HEK293 (cell line): ENCODE results near the gene ZNF486.

ENCODE experiments used
- CTCF ChIA-PET: fragments of 350-600 bp; formaldehyde crosslinking; extraction: SDS; loops from one replicate; lab custom pipeline; 2021; ENCODE audit warnings: antibody characterized with exemption; lab: Yijun Ruan, JAX
- POLR2A ChIA-PET: fragments of 300-600 bp; formaldehyde crosslinking; extraction: SDS; loops from one replicate; lab custom pipeline; 2020; ENCODE audit warnings: antibody characterized with exemption, inconsistent platforms; lab: Yijun Ruan, JAX
- H3K27ac ChIP-seq: fragments of 200-500 bp; sonication (Bioruptor generic); 2 replicates; pipeline ENCODE4 v1.5.1; 2014; ENCODE audit warnings: low read depth, low read length, control low read depth, inconsistent platforms; ENCODE audit errors: extremely low read depth
- H3K36me3 ChIP-seq, 2 experiments: fragments of 200-500 bp in 1 of 2; sonication (Bioruptor generic) in 1 of 2; 1 replicate in 1 of 2; 2 replicates in 1 of 2; pipeline ENCODE4 v1.5.1; 2014 to 2017; ENCODE audit warnings: inconsistent platforms in 2 of 2, low read length in 2 of 2; ENCODE audit not compliant: control insufficient read depth in 2 of 2, insufficient read depth in 1 of 2
- H3K4me1 ChIP-seq: fragments of 200-500 bp; sonication (Bioruptor generic); 2 replicates; pipeline ENCODE4 v1.5.1; 2014; ENCODE audit warnings: mild to moderate bottlenecking, low read length, inconsistent platforms; ENCODE audit not compliant: control insufficient read depth, insufficient read depth
- H3K4me3 ChIP-seq: 2 replicates; pipeline ENCODE4 v1.5.1; 2011; ENCODE audit warnings: low read depth, mild to moderate bottlenecking, control low read depth, low read length, moderate library complexity
- H3K9me3 ChIP-seq: fragments of 200-500 bp; sonication (Bioruptor generic); 2 replicates; pipeline ENCODE4 v1.5.1; 2014; ENCODE audit warnings: low read depth, low read length, inconsistent platforms; ENCODE audit not compliant: control insufficient read depth, insufficient read depth
- IKZF3 ChIP-seq: fragments of 450-650 bp; IDR thresholded peaks from 2 replicates; pipeline ENCODE4 v1.5.0; 2018; ENCODE audit warnings: missing biosample characterization, mild to moderate bottlenecking, missing genetic modification characterization, moderate library complexity
- KLF10 ChIP-seq: fragments of 450-650 bp; IDR thresholded peaks from 2 replicates; pipeline ENCODE4 v1.5.1; 2018; ENCODE audit warnings: missing biosample characterization, mild to moderate bottlenecking, missing genetic modification characterization
- SCRT1 ChIP-seq: fragments of 450-650 bp; formaldehyde crosslinking; IDR thresholded peaks from 2 replicates; pipeline ENCODE4 v1.5.1; 2016; ENCODE audit warnings: missing biosample characterization, missing genetic modification characterization, borderline replicate concordance
- TCF7L2 ChIP-seq: IDR thresholded peaks from 2 replicates; pipeline ENCODE4 v1.6.1; 2011; ENCODE audit warnings: low read depth, mild to moderate bottlenecking, inconsistent platforms, low read length, moderate library complexity, borderline replicate concordance
- ZFHX2 ChIP-seq: fragments of 450-650 bp; formaldehyde crosslinking; conservative IDR thresholded peaks from 2 replicates; pipeline ENCODE4 v1.5.1; 2016; ENCODE audit warnings: missing biosample characterization, missing genetic modification characterization
- ZNF121 ChIP-seq: fragments of 450-650 bp; formaldehyde crosslinking; IDR thresholded peaks from 2 replicates; pipeline ENCODE4 v1.5.1; 2016; ENCODE audit warnings: missing biosample characterization, missing genetic modification characterization
- ZNF140 ChIP-seq: fragments of 450-650 bp; formaldehyde crosslinking; IDR thresholded peaks from 2 replicates; pipeline ENCODE4 v1.5.1; 2016; ENCODE audit warnings: missing biosample characterization, missing genetic modification characterization
- ZNF530 ChIP-seq: fragments of 450-650 bp; formaldehyde crosslinking; IDR thresholded peaks from 2 replicates; pipeline ENCODE4 v1.5.1; 2016; ENCODE audit warnings: low read depth, missing biosample characterization, missing genetic modification characterization
- ZNF585B ChIP-seq: fragments of 450-650 bp; formaldehyde crosslinking; IDR thresholded peaks from 2 replicates; pipeline ENCODE4 v1.5.1; 2016; ENCODE audit warnings: missing biosample characterization, missing genetic modification characterization
- ZNF701 ChIP-seq: fragments of 450-650 bp; formaldehyde crosslinking; IDR thresholded peaks from 2 replicates; pipeline ENCODE4 v1.5.1; 2016; ENCODE audit warnings: missing biosample characterization, missing genetic modification characterization
- ZNF707 ChIP-seq: fragments of 450-650 bp; formaldehyde crosslinking; IDR thresholded peaks from 2 replicates; pipeline ENCODE4 v1.5.1; 2016; ENCODE audit warnings: missing biosample characterization, missing genetic modification characterization
- ZNF776 ChIP-seq: fragments of 450-650 bp; formaldehyde crosslinking; IDR thresholded peaks from 2 replicates; pipeline ENCODE4 v1.5.0; 2017; ENCODE audit warnings: missing biosample characterization, missing genetic modification characterization, borderline replicate concordance
- ZNF792 ChIP-seq: fragments of 450-650 bp; formaldehyde crosslinking; IDR thresholded peaks from 2 replicates; pipeline ENCODE4 v1.5.1; 2016; ENCODE audit warnings: missing biosample characterization, missing genetic modification characterization
- TF ChIP-seq, protein P1 (sequence below): fragments of 450-650 bp; formaldehyde crosslinking; conservative IDR thresholded peaks from 2 replicates; pipeline ENCODE4 v1.5.1; 2016; ENCODE audit warnings: low read depth, missing biosample characterization, missing genetic modification characterization
- TF ChIP-seq, protein P2 (sequence below): fragments of 450-650 bp; formaldehyde crosslinking; IDR thresholded peaks from 2 replicates; pipeline ENCODE4 v1.5.1; 2016; ENCODE audit warnings: missing biosample characterization, missing genetic modification characterization
- TF ChIP-seq, protein P3 (sequence below): fragments of 450-650 bp; formaldehyde crosslinking; IDR thresholded peaks from 2 replicates; pipeline ENCODE4 v1.5.1; 2016; ENCODE audit warnings: missing biosample characterization, missing genetic modification characterization
- TF ChIP-seq, protein P4 (sequence below): fragments of 450-650 bp; formaldehyde crosslinking; IDR thresholded peaks from 2 replicates; pipeline ENCODE4 v1.5.1; 2016; ENCODE audit warnings: missing biosample characterization, missing genetic modification characterization, borderline replicate concordance

The ZNF486 gene

DNA sequence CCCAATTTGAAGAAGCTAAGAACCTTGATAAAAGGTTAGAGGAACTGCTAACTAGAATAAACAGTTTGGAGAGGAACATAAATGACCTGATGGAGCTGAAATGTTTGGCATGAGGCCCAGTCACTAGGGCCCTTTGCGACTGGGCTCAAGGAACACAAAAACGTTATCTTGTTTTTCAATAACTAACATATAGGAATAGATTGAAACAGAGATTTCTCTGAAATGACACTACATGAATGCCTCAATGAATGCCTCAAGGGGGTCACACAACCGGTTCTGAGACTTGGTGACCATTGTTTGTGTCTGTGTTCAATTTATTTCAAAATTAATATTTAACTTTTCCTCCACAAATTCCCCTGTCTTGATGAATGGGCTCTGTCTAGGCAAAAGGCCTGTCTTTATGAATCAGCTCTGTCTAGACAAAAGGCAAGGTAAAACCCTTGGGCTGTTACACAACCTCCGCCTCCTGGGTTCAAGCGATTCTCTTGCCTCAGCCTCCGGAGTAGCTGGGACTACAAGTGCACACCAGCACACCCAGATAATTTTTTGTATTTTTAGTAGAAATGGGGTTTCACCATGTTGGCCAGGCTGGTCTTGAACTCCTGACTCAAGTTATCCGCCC, 932 bp upstream of the ZNF486 start (continued):
- TF ChIP-seq, protein P1, sequence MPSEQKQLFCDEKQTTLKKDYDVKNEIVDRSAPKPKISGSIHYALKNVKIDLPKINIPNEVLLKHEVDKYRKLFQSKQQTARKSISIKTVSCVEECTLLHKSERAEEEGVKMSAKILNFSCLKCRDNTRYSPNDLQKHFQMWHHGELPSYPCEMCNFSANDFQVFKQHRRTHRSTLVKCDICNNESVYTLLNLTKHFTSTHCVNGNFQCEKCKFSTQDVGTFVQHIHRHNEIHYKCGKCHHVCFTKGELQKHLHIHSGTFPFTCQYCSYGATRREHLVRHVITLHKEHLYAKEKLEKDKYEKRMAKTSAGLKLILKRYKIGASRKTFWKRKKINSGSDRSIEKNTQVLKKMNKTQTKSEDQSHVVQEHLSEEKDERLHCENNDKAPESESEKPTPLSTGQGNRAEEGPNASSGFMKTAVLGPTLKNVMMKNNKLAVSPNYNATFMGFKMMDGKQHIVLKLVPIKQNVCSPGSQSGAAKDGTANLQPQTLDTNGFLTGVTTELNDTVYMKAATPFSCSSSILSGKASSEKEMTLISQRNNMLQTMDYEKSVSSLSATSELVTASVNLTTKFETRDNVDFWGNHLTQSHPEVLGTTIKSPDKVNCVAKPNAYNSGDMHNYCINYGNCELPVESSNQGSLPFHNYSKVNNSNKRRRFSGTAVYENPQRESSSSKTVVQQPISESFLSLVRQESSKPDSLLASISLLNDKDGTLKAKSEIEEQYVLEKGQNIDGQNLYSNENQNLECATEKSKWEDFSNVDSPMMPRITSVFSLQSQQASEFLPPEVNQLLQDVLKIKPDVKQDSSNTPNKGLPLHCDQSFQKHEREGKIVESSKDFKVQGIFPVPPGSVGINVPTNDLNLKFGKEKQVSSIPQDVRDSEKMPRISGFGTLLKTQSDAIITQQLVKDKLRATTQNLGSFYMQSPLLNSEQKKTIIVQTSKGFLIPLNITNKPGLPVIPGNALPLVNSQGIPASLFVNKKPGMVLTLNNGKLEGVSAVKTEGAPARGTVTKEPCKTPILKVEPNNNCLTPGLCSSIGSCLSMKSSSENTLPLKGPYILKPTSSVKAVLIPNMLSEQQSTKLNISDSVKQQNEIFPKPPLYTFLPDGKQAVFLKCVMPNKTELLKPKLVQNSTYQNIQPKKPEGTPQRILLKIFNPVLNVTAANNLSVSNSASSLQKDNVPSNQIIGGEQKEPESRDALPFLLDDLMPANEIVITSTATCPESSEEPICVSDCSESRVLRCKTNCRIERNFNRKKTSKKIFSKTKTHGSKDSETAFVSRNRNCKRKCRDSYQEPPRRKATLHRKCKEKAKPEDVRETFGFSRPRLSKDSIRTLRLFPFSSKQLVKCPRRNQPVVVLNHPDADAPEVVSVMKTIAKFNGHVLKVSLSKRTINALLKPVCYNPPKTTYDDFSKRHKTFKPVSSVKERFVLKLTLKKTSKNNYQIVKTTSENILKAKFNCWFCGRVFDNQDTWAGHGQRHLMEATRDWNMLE = no peak
- TF ChIP-seq ZNF701 (tag by site-specific recombination) = no peak
- no peak for TF ChIP-seq KLF10
- TF ChIP-seq SCRT1 (tag by site-specific recombination) = no peak
- TF ChIP-seq ZNF530 = no peak

DNA sequence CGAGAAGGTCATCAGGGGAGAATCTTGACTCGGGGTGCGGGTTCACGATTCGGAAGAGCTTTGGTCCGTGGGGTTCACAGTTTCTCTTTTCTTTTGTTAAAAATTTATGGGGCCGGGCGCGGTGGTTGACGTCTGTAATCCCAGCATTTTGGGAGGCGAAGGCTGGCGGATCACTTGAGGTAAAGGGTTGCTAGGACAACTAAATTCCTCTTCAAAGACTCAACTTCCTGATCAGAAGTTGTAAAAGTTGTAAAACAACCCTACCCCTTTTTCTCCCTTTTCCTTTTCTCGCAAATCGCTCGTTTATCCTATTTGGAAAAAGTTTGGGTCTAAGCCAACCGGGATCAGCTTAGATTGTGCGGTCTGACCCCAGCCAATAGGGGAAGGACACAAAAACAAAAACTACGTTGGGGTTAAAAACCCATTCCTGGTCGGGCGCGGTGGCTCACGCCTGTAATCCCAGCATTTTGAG, 673 bp downstream of the ZNF486 start:
- CTCF ChIA-PET = no interaction called here
- no peaks in the 10 kb centered on the region for H3K9me3 ChIP-seq
- H3K4me3 ChIP-seq = peak overlapping the region; percentile 65
- TF ChIP-seq TCF7L2 (no peak), ZNF140 (no peak), ZNF585B (tag by site-specific recombination) (no peak), ZNF121 (no peak), IKZF3 (tag by site-specific recombination) (no peak), ZFHX2 (tag by site-specific recombination) (no peak), ZNF792 (tag by site-specific recombination) (no peak), ZNF776 (tag by site-specific recombination) (no peak), ZNF707 (no peak)
- TF ChIP-seq, protein P2, sequence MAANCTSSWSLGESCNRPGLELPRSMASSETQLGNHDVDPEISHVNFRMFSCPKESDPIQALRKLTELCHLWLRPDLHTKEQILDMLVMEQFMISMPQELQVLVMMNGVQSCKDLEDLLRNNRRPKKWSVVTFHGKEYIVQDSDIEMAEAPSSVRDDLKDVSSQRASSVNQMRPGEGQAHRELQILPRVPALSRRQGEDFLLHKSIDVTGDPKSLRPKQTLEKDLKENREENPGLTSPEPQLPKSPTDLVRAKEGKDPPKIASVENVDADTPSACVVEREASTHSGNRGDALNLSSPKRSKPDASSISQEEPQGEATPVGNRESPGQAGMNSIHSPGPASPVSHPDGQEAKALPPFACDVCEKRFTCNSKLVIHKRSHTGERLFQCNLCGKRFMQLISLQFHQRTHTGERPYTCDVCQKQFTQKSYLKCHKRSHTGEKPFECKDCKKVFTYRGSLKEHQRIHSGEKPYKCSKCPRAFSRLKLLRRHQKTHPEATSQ (tag by site-specific recombination) = no peak
- TF ChIP-seq, protein P3, sequence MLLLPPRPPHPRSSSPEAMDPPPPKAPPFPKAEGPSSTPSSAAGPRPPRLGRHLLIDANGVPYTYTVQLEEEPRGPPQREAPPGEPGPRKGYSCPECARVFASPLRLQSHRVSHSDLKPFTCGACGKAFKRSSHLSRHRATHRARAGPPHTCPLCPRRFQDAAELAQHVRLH (tag by site-specific recombination) = no peak
- TF ChIP-seq, protein P4, sequence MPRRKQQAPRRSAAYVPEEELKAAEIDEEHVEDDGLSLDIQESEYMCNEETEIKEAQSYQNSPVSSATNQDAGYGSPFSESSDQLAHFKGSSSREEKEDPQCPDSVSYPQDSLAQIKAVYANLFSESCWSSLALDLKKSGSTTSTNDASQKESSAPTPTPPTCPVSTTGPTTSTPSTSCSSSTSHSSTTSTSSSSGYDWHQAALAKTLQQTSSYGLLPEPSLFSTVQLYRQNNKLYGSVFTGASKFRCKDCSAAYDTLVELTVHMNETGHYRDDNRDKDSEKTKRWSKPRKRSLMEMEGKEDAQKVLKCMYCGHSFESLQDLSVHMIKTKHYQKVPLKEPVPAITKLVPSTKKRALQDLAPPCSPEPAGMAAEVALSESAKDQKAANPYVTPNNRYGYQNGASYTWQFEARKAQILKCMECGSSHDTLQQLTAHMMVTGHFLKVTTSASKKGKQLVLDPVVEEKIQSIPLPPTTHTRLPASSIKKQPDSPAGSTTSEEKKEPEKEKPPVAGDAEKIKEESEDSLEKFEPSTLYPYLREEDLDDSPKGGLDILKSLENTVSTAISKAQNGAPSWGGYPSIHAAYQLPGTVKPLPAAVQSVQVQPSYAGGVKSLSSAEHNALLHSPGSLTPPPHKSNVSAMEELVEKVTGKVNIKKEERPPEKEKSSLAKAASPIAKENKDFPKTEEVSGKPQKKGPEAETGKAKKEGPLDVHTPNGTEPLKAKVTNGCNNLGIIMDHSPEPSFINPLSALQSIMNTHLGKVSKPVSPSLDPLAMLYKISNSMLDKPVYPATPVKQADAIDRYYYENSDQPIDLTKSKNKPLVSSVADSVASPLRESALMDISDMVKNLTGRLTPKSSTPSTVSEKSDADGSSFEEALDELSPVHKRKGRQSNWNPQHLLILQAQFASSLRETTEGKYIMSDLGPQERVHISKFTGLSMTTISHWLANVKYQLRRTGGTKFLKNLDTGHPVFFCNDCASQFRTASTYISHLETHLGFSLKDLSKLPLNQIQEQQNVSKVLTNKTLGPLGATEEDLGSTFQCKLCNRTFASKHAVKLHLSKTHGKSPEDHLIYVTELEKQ (tag by site-specific recombination) = no peak
- no peaks in the 10 kb centered on the region for H3K36me3 ChIP-seq
- no peaks in the 10 kb centered on the region for H3K4me1 ChIP-seq
- POLR2A ChIA-PET = interaction anchor here (1.0 to 1.2 kb wide), 3 partner anchors 15 to 267 kb away, joined by 3 to 4 read pairs (median 3); partner anchors contain the start of genes ZNF682 and ZNF93
- H3K27ac ChIP-seq = no peak overlapping the region
